ENCODE measurements around the gene PITPNM1. TPM values are rescaled to one million over a fixed set of nuclear protein-coding genes. Genes with fewer than 3 reads are reported as not detected.
A peak's percentile ranks its signal among the peaks of the same experiment; 100 is the strongest.

The PITPNM1 gene
- total and polyA plus RNA-seq, 2 of the 13 experiments (the other 11 are each of a cell fraction or from before 2014, with no cell fraction given), result 8.2 to 8.5 TPM

DNA sequence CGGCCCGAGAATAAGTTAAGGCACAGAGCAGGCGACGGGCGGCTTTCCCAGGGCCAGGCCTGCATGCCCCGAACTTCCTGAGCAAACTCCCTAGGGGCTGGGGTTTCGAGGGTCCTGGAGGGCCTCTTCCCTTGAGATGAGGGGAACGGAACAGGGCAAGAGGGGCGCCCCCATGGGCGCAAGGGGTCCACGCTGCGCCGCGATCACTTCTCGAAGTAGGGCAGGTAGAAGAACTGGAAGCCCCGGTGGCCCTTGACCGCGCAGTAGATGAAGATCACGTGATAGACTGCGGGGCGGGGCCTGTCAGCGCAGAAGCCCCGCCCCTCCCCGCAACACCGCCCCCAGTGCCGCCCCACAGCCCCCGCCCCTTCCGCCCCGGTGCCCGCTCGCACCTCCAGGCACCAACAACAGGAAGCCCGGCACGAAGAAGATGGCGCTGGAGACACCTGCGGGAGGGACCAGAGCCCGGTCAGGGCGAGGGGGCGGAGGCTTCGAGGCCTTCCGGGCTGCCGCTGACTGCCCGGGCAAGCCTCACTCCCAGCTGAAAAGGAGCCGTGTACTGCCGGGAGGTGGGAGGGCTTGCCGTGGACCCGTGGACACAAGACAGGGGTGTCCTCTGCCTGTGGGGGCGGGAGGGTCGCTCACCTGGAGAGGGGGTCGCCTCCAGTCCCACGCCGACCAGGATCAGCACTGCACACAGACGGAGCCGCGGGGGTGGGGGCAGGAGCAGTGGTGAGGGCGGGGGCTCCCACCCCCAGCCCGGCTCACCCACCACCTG, 40.6 kb downstream of the PITPNM1 start (continued):
- TF ChIP-seq HDAC1 (CRISPR knock-in tag; IDR thresholded peaks at IDR 0.05) (peak; percentile 48), DR1 (CRISPR knock-in tag; IDR thresholded peaks at IDR 0.05) (peak; percentile 44; the same call in 1 of the 2 replicates), SAFB2 (CRISPR knock-in tag; IDR thresholded peaks at IDR 0.05; ENCODE audit: borderline replicate concordance, low read depth) (peak; percentile 30; the same call in 1 of the 2 replicates), ISX (CRISPR knock-in tag; conservative IDR thresholded peaks at IDR 0.05) (no peak), HNRNPL (IDR thresholded peaks at IDR 0.05; ENCODE audit: low read depth, low read length) (no peak; the same call in 1 of the 2 replicates), PHF5A (CRISPR knock-in tag; IDR thresholded peaks at IDR 0.05; ENCODE audit: low read depth, unreplicated experiment) (no peak), XBP1 (CRISPR knock-in tag; IDR thresholded peaks at IDR 0.05) (no peak), ZNF557 (CRISPR knock-in tag; IDR thresholded peaks at IDR 0.05) (no peak), LCORL (IDR thresholded peaks at IDR 0.05) (no peak), LCORL (CRISPR knock-in tag; IDR thresholded peaks at IDR 0.05) (peak; percentile 51; the same call in 1 of the 2 replicates), ZNF563 (CRISPR knock-in tag; IDR thresholded peaks at IDR 0.05) (peak; percentile 47), ZBTB25 (CRISPR knock-in tag; IDR thresholded peaks at IDR 0.05) (no peak), NONO (IDR thresholded peaks at IDR 0.05) (no peak), NONO (CRISPR knock-in tag; conservative IDR thresholded peaks at IDR 0.05) (peak; percentile 66), SRY (CRISPR knock-in tag; IDR thresholded peaks at IDR 0.05) (peak; percentile 4; the same call in 1 of the 2 replicates), FOXO1 (CRISPR knock-in tag; IDR thresholded peaks at IDR 0.05) (peak; percentile 31; the same call in 1 of the 2 replicates), ERF (CRISPR knock-in tag; IDR thresholded peaks at IDR 0.05) (0 out of 2 replicates have a peak, but pooled peaks have one; percentile 10), KLF16 (CRISPR knock-in tag; IDR thresholded peaks at IDR 0.05) (peak in 1 of 2 experiments; percentile 24; a peak in 1 of 4 replicates), FOXK1 (CRISPR knock-in tag; IDR thresholded peaks at IDR 0.05; ENCODE audit: borderline replicate concordance, low read depth) (no peak), ZNF331 (CRISPR knock-in tag; IDR thresholded peaks at IDR 0.05) (peak; percentile 56; the same call in 1 of the 2 replicates), GABPB1 (CRISPR knock-in tag; IDR thresholded peaks at IDR 0.05) (peak; percentile 87), TMF1 (CRISPR knock-in tag; IDR thresholded peaks at IDR 0.05; ENCODE audit: low read depth) (no peak), NFKB2 (CRISPR knock-in tag; IDR thresholded peaks at IDR 0.05; ENCODE audit: borderline replicate concordance) (peak; percentile 23; the same call in 1 of the 2 replicates), ZFP37 (CRISPR knock-in tag; IDR thresholded peaks at IDR 0.05; ENCODE audit: borderline replicate concordance) (0 out of 2 replicates have a peak, but pooled peaks have one; percentile 12), KDM5B (CRISPR knock-in tag; IDR thresholded peaks at IDR 0.05; ENCODE audit: borderline replicate concordance) (peak; percentile 67), THAP11 (CRISPR knock-in tag; IDR thresholded peaks at IDR 0.05) (peak; percentile 55; the same call in 1 of the 2 replicates), AKNA (CRISPR knock-in tag; IDR thresholded peaks at IDR 0.05; ENCODE audit: borderline replicate concordance) (no peak)

All from HepG2 (cell line).